SH-SY5Y (cell line): ENCODE data around the gene PARVG.

Experiments
- GATA2 ChIP-seq: IDR thresholded peaks from 2 replicates; pipeline ENCODE4 v1.6.1; 2011; ENCODE audit warnings: mild to moderate bottlenecking, low read depth, low read length
- GATA3 ChIP-seq: IDR thresholded peaks from 2 replicates; pipeline ENCODE4 v1.6.1; 2011; ENCODE audit warnings: low read depth, mild to moderate bottlenecking, low read length, moderate library complexity

- TF ChIP-seq GATA2 (no peak), GATA3 (no peak)
Measured at GRCh38 chr22:44212936-44213335, 32.2 kb downstream of the PARVG start.
